ENCODE data around the gene AURKAIP1.

The AURKAIP1 gene

DNA sequence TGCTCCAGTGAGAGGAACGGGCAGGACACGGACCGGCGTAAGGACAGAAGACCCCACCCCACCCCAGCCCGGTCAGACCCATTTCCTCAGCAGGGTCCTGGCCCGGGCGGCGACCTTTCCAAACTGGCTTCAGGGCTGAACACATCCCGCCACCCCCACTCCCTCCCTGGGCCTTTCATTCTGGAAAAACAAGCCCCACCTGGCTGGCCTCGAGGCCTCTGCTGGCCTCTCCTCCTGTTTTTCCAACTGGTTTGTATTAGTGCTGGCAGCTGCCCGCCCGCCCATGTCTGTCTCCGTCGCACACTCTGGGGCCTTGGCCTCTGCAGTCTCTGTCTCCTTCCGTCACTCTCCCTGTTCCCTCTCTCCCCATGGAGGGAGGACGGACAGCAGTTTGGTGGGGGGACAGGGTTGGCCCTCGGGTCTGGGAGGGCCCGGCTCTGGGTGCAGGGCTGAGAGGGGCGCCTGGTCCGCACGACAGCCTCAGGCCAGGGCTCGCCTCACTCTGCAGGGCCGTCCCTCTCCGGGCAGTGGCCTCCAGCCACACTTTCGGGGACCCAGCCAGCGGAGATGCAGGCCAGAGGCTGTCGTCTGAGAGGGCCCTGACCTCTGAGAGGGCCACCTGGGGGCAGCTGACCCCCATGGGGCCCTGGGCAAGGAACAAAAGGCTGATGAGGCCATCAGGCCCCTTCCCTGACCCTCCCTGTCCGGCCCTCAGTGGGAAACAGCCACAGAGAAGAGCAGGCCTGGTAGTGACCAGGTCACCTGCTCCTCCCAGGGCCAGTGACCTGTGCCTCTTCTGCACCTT lies 15.1 kb downstream of the AURKAIP1 start:
- DNase-seq = no peak

DNA sequence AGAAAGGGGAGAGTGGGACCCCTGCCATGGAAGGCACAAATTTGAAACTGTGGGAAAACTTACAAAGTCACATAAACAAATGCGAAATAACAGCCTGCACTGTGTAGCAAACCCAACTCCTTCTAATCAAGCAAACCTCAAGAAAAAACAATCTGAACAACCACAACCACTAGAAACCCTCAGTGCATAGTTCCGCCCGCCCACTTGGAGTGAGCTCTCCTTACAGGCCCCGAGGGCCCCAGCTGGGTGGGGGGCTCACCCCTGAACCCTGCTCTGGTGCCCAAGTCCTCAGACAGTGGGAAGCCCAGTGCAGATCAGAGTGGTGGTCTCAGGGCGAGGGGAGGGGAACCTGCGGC lies 15.7 kb downstream of the AURKAIP1 start:
- no peak for DNase-seq

DNA sequence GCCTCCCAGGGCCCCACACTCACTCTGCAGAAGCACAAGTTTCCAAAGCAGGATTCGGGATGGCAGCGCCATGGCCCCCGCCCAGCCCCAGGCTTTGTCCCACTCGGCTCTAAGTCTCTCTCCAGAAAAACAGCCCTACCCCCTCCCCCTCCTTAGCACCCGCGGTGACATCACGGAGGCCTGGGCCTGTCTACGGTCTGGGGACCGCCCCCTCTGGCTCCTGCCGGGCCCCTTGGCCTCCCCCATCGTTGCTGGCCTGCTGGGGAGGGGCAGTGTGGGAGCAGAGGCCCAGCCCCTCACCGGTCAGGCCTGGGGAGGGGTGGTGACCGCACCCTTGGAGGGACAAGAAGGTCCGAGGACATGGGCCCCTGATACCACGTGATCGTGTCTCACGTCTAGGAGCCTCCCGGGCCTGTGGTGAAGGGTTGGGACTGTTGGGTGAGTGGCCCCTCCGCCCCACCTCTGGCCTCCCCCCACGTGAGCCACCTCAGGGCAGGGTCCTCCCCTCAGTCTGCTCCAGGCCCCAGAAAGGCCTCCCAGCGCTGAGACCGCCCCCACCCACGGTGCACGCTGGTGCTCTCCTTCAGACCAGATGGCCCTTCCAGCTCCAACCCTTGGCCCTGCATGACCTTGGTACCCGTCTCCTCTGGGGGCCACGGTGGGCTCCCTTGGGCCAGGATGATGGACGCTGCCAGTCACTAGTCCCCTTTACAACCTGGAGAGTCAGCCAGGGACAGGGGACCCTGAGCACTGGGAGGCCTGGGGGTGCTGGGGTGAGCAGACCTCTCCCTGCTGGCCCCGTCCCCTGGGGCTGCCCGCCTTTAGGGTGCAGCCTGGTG lies 16.4 kb downstream of the AURKAIP1 start, which contains the start of gene MXRA8:
Gene MXRA8, minus strand, starts transcription at position 123 of the 839 bp plus-strand sequence. Its CDS starts 51 bp downstream, at position 72.
- no peak for DNase-seq

DNA sequence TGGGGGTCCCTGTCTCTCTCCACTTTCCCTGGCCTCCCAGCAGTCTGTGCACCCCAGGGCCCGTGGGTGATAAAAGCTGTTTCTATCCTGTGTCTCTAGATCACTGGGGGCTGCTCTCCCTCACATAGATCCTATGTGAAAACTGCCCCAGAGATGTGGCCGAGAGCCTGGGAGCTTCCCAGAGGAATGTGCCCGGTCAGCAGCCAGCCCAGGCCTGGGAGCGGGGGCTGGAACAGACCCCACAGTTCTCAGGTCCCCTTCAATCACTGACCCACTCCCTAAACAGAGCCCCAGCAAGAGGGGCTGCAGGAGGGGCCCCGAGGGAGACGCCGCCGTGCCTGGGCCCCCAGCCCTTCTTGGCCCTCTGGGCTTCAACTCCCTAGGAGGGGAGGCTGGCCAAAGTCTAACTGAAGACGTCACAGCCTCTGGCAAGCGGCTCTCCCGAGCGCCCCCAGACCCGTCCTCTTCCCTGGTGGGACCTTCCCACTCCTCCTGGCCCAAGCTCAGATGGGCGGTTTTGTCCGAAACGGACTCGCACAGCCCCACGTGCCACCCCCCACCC lies 17.1 kb downstream of the AURKAIP1 start:
- no peak for DNase-seq

DNA sequence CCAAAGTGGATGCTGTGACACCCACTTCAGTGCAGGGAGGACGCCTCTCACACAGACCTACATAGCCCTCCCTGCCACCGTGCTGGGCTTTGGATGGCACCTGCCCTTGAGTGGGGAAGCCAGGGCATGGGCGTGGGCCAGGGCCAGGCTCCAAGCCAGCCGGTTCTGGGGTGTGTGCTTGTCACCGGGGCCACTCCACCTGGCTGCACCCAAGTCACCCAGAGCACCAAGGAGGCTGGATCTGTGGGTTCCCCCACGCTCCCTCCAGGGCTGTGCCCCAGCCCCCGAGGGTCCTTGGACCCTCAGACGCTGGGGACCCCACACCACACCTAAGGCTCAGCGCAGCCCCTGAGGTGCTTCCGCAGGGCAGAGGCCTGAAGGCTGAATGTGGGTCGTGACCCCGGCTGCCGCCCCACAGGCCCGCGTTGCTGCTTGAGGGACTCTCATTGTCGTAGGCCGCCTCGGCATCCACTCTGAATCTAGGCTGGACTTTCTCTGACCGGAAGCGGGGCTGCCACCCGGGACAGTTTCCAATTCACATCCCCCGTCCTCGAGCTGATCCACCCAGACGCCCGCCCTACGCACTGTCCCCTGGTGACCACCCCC lies 18.1 kb downstream of the AURKAIP1 start:
- DNase-seq = no peak

DNA sequence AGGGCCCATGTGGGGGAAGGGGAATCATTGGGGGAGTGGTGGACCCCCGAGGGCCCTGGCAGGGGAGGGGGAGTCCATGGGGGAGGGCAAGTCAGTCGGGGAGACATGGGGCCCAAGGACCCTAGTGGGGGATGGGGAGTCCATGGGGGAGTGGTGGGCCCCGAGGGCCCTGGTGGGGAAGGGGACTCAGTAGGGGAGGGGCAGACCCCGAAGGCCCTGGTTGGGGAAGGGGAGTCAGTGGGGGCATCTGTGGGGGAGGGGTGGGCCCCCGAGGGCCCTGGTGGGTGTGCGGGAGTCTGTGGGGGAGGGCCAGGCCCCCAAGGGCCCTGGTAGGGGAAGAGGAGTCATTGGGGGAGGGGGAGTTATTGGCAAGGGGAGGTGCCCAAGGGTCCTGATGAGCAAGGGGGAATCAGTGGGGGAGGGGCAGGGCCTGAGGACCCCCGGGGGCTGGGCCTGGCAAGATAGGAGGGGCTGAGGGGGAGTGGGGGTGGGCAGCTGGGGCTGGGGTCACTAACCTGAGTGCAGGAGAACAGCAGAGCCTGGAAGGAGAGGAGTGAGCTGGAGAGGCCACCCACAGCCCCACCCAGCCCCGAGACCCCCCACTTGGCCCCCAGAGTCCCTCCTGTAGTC lies 18.7 kb downstream of the AURKAIP1 start:
- DNase-seq = no peak

DNA sequence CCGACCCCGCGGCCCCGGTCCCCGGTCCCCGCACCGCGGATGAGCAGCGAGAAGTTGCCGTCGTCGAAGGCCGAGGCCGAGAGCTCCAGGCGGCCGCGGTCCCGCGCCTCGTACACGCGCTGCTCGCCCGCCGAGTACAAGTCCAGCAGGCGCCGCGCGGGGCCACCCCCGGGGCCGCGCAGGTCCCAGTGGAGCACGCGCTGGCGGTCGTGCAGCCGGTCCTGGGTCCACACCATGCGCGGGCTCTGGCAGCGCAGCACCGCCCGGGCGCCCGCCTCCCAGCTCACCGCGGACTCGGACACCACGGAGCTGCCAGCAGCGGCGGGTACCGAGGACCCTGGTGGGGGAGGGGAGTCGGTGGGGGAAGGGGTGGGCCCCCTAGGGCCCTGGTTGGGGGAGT lies 19.6 kb downstream of the AURKAIP1 start:
- no peak for DNase-seq

DNA sequence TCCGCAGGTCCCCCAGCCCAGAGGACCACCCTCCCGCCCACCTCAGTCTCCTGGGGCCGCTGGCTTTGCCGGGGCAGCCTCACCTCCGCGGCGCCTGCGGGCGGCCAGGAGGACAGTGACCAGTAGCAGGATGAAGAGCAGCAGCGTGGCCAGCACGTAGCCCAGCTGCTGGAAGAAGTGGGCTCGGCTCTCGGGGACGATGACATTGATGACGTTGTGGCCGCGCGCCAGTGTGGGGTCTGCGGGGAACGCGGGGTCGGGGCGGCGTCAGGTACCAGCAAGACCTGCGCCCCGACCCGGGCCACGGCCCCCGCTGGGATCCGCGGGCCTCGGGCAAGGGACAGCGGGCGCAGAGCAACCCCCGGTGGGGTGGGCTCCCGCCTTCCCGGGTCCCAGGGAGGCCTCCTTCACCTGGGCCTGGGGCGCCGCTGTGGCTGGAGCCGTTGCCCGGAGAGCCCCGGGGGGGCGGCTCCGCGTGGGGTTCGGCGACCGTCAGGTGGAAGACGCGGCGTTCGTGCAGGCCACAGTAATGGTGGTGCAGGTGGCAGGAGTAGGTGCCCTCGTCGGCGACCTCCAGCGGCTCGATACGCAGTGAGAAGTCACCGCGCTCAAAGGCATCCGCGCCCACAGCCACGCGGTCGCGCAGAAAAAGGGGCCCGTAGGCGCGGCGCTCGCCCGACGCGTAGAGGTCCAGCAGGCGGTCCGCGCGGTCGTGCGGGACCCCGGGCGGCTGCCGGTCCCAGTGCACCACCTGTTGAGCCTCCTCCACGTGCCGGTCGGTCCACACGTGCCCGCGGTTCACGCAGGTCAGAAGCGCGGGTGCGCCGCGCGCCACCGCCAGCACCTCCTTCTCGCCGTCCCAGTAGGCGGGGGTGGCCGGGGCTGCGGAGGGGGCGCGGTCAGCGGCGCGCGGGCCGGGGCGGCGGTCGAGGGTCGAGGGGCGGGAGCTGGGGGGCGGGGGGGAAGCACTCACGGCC lies 20.4 kb downstream of the AURKAIP1 start:
- DNase-seq = no peak

DNA sequence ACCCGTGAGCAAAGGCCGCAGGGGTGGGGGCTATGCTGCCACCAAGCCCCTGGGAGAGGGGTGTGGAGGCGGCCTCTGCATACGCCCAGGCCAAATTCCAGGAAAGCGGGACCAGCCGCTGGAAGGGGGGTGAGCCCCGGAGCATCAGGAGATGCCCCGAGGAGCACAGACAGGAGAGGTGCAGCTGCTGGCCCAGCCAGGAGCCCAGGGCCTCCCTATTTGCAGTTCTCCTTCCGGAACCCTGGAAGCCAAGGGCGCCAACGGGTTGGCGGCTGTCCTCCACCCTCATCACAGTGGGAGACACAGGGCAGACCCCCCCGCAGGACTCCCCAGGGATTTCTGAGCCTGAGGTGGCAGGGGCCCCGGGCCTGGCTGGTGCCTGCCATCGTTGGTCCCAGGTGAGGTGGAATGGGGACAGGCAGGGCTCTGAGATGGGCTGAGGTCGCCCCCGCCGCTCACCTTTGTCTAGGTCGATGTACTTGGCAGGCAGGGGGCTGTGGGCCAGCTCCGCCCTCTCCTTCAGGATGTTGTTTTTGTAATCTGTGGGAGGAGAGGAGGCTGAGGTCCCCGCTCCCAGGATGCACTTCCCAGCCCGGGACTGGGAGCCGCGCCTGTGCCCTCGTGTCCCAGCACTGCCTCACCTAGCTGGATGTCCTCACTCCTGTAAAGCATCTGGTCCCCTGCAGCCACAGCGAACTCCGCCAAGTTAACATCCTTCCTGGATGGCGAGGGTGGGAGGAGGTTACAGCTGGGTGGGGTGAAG lies 21.4 kb downstream of the AURKAIP1 start:
- no peak for DNase-seq

DNA sequence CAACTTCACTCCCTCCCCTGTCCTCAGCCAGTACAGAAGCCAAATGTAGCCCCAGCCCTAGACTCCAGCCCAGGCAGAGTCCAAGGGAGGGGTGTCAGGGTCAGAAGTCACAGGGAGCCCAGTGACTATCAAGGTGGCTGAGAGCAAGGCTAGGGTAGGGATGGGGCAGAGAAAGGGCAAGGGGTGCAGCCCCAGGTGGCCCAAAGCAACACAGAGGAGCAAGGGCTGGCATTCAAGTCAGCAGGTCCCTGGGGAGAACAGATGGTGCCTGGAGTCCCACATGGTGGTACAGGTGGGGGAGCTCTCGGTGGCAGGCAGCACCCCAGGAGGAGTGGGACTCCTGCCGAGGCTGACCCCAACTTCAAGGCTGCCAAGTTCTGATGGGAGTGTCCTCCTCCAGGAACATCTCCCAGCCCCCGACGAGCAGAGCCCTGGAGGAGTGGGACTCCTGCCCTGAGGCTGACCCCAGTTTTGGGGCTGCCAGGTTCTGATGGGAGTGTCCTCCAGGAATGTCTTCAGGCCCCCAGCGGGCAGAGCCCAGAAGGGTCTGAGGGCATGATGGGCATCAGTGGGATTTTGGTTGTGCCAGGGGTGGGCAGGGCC lies 22.1 kb downstream of the AURKAIP1 start:
- DNase-seq = no peak

DNA sequence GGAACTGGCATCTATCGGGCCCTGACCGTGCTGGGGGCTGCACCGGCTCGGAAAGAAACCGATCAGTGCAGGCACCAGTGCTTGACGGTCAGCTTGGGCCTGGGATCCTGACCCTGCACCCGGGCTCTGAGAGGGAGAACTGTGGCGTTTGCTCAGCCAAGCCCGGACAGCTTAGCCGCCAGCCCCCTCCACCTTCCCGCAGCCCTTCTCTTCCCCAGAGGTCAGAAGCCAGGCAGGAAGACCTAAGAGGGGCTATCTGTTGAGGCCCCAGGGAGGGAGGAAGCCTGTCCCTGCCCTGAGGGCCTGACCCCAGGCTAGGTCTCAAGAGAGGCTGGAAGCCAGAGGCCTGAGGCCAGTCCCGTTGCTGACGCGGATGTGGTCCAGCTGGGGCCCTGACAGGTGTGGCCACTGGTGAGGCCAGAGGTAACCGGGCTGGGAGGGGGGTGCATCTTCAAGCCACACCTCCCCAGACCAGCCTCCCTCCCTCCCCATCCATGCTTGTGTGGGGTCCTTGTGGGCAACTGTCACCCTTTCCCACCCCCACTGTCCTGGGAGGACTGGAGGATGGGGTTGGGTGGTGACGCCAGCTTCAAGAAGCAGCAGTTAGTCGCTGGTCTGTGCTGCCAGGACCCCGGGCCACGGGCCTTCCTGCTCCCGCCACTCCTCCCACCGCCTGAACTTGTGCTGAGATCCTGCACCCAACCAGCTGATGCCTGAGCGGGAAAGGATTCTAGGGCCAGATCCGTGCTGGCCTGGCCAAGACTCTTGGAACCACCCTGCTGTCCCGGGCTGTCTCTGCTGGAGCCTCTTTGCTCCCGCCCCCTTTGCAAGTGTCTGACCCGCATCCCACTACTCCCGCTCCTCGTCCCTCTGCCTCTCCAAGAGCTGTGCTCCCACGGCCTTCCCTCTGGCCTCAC lies 23.2 kb downstream of the AURKAIP1 start:
- DNase-seq = no peak

DNA sequence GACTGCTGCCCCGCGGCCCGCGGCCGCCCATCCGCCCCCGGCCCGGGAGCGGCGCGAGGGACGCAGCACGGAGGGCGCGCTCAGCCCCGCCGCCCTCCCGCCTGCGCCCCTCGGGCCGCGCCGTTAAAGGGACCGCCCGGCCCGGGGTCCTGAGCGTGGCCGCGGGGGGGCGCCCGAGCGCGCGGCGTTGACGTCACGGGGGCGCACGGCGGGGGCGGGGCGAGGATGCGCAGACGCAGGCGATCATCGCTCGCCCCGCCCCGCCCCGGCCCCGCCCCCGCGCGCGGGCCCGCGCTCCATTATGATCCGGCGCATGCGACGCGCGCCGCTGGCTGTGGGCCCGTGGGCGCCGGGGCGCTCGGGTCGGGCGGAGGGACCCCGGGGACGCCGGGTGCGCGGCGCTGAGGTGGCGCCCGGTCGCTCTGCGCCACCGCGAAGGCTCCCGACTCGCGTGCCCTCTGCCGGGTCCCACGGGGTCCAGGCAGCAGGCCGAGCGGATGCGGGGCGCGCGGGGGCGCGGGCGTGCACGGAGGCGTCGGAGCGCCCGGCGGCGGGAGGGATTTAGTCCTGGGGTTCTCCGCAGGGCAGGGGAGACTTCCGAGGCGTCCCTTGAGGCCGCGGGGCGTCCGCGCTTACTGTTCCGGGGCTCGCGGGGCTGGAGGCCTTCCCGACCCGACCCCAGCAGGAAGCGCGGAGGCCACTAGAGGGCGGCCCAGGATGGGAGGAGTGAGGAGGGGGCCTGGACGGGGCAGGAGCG lies 25.6 kb downstream of the AURKAIP1 start, which contains the start of gene DVL1:
Gene DVL1, minus strand, starts transcription at position 163 of the 757 bp plus-strand sequence. CDS start 353 bp downstream, outside the sequence.
- peak; percentile 64 to 70 for DNase-seq

DNA sequence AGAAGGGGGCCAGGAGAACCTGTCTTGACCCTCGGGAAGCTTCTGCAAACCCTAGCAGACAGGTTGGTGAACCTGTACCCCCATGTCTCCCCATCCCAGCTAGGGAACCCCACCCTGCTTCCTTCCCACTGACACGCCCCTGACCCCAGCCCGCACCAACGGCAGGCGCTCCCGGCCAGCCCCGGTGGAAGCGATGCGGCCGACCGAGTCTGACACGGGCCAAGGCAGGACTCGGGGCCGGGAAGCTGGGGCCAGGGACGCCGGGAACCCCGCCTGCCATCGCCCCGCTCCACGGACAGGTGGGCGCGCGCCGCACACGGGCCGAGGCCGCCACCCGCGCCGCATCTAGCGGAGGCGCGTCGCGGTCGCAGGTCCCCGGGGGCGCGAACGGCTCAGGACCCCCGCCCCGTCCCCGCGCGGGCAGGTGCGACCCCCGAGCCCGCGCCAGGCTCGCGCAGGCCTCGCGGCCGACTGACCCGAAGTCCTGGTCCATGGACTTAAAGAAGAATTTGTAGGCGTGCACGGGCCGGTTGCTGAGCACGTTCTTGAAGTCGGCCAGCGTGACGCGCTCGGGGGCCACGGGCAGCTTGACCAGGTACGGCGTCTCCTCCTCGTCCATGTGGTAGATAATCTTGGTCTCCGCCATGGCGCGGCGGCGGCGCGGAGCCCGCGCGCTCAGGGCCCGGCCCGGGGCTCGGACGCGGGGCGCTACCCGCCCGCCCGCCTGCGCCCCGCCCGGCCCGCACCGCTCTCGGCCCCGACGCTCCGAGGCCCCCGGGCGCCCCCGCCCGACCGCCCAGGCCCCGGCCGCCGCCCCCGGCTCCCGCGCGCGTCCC lies 26.4 kb downstream of the AURKAIP1 start:
- DNase-seq = no peak

DNA sequence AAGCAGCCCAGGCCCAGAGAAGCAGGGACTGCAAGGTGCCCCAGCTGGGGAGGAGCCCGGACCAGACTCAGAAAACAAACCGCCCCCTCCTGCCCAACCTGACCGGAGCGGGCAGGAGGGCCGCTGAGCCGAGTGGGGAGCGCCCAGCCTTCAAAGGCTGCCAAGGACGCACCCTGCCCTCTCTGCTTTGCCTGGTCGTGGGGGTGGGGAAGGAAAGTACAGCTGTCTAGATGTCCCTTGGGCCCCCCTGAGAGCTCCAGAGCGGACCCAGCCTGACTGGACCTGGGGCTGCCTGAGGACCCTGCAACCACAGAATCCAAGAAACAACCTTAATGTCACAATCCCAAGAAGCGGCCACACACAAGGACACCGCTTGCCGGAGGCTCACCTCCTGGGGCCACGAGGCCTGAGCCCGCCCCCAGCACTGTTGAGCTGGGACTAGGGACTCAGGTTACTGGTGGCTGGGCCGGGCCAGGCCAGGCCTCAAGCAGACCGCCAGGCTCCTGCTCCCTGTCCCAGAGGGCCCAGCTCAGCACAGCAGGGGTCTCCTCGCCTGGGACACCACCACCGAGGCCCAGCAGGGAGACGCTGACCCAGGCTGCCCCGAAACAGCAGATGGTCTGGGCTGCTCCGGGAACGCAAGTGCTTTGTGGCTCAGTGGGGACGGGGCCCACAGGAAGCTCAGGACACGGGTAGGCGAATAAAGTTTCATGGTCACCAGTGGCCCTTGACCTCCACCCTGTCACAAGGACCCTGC lies 27.2 kb downstream of the AURKAIP1 start:
- no peak for DNase-seq

DNA sequence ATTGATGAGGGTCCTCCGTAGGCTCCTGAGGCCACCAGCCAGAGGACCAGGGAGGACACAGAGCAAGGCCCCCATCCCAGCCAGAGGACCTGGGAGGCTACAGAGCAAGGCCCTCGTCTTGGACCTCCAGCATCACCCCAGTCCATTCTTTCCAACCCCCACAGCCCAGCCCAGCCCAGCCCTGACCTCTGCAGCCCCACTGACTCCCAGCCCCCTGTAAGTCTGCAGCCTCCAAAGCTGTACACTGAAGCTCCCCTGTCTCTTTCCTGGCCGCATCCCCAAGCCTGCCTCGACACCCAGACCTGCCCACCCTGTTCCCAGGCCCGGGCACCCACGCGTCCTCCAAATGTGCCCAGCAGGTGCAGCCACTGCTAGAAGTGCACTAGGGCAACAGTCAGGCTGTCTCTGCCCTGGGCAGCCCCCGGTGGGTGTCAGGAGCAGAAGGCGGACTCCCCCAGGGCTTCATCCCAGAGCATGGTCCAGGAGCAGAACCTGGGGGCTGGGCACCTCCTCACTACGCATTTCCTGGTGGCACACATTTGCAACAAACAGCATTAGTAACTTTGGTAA lies 27.9 kb downstream of the AURKAIP1 start:
- no peak for DNase-seq

DNA sequence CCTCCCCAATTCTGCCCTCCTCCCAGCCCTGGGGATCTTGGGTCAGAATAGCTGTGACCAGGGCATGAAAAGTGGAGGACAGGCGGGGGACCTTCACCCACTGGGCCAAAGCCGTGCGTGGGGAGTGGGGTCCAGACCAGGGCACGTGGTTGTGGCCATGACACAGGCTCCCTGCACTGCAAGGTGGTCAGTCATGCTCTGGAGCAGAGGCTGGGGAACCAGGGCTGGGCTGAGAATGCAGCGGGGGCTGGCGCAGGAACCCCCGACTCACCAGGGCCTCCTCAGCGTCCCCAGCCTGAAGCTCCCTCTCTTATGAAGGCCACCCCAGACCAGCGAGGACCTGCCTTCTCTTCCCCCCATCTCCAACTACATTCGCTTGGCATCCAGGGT lies 28.5 kb downstream of the AURKAIP1 start:
- no peak for DNase-seq
